ENCODE measurements around the gene DCAF17.

DCAF17 gene

GRCh38 chr2:171434013-171434989 lies at the start of gene DCAF17:
DCAF17 (plus strand) TSS chr2:171434226; CDS start chr2:171434578, 352 bp downstream.
- peak; percentile 85 to 92 for DNase-seq (ENCODE audit: low read depth in 2 of 2)

- no peak for DNase-seq (ENCODE audit: low read depth in 2 of 2)
Measured at GRCh38 chr2:171386627-171387026, 47.4 kb upstream of the DCAF17 start.

GRCh38 chr2:171387052-171387451 lies 47.0 kb upstream of the DCAF17 start:
- DNase-seq (ENCODE audit: low read depth in 2 of 2): no peak

GRCh38 chr2:171389325-171389724 lies 44.7 kb upstream of the DCAF17 start:
- no peak for DNase-seq (ENCODE audit: low read depth in 2 of 2)

GRCh38 chr2:171389780-171390179 lies 44.2 kb upstream of the DCAF17 start:
- no peak for DNase-seq (ENCODE audit: low read depth in 2 of 2)

- DNase-seq (ENCODE audit: low read depth in 2 of 2): no peak
Measured at GRCh38 chr2:171390941-171391516, 43.0 kb upstream of the DCAF17 start.

- DNase-seq (ENCODE audit: low read depth in 2 of 2): no peak
Measured at GRCh38 chr2:171391532-171391931, 42.5 kb upstream of the DCAF17 start.

- DNase-seq (ENCODE audit: low read depth in 2 of 2): no peak
Measured at GRCh38 chr2:171393487-171393886, 40.5 kb upstream of the DCAF17 start.

- DNase-seq (ENCODE audit: low read depth in 2 of 2): no peak
Measured at GRCh38 chr2:171394164-171394740, 39.8 kb upstream of the DCAF17 start.

GRCh38 chr2:171399292-171399691 lies 34.7 kb upstream of the DCAF17 start:
- DNase-seq (ENCODE audit: low read depth in 2 of 2): no peak

GRCh38 chr2:171400395-171400794 lies 33.6 kb upstream of the DCAF17 start:
- no peak for DNase-seq (ENCODE audit: low read depth in 2 of 2)

GRCh38 chr2:171401947-171402346 lies 32.1 kb upstream of the DCAF17 start:
- no peak for DNase-seq (ENCODE audit: low read depth in 2 of 2)

GRCh38 chr2:171402906-171403580 lies 31.0 kb upstream of the DCAF17 start:
- DNase-seq (ENCODE audit: low read depth in 2 of 2): no peak

GRCh38 chr2:171404261-171404660 lies 29.8 kb upstream of the DCAF17 start:
- no peak for DNase-seq (ENCODE audit: low read depth in 2 of 2)

GRCh38 chr2:171404719-171405118 lies 29.3 kb upstream of the DCAF17 start:
- no peak for DNase-seq (ENCODE audit: low read depth in 2 of 2)

GRCh38 chr2:171405546-171405945 lies 28.5 kb upstream of the DCAF17 start:
- DNase-seq (ENCODE audit: low read depth in 2 of 2): no peak

- no peak for DNase-seq (ENCODE audit: low read depth in 2 of 2)
Measured at GRCh38 chr2:171406044-171406443, 28.0 kb upstream of the DCAF17 start.

GRCh38 chr2:171407030-171407675 lies 26.9 kb upstream of the DCAF17 start:
- DNase-seq (ENCODE audit: low read depth in 2 of 2): no peak

- no peak for DNase-seq (ENCODE audit: low read depth in 2 of 2)
Measured at GRCh38 chr2:171407676-171408044, 26.4 kb upstream of the DCAF17 start.

- no peak for DNase-seq (ENCODE audit: low read depth in 2 of 2)
Measured at GRCh38 chr2:171409436-171409971, 24.5 kb upstream of the DCAF17 start.

- DNase-seq (ENCODE audit: low read depth in 2 of 2): no peak
Measured at GRCh38 chr2:171410101-171410500, 23.9 kb upstream of the DCAF17 start.

Data from activated CD8-positive, alpha-beta memory T cell treated with anti-CD3 and anti-CD28 coated beads for 4 hours (primary cell).